Measurements from ENCODE around the gene C2orf92.

DNA sequence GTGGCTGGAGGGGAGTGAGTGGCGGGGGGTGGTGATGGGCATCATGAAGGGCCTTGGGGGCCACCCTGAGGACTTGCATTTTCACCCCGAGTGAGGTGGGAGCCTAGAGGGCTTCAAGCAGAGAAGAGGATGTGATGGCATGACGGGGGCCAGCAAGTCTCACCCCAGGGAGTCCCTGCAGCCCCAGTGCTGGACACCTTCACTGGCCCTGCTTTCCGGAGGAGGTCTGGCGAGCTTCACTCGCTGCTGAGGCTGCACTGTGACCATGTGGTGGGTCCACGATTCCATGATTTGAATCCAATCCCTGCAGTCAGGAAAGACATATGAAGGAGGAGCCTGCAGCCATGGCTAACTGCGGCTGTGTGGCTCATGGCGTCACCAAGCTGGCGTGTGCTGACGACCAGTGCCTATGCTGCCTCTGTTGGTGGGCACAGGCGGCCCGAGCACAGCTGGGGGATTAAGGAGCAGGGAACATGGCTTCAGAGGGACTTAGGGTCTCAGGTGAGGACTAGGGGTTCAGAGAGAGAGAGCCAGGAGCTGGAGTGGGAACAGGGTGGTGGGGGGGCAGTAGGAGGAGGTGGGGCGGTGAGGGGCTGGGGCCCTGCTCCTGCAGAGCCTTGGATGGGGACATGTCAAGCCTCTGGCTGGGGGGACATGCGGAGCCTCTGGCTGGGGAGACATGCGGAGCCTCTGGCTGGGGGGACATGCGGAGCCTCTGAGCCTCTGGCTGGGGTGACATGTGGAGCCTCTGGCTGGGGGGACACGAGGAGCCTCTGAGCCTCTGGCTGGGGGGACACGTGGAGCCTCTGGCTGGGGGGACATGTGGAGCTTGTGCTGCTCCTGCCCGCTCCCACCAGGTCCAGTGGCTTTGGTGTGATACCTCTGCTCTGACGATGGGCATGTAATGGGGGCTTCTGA is 47.4 kb downstream of the C2orf92 start:
- TF ChIP-seq, protein P1, sequence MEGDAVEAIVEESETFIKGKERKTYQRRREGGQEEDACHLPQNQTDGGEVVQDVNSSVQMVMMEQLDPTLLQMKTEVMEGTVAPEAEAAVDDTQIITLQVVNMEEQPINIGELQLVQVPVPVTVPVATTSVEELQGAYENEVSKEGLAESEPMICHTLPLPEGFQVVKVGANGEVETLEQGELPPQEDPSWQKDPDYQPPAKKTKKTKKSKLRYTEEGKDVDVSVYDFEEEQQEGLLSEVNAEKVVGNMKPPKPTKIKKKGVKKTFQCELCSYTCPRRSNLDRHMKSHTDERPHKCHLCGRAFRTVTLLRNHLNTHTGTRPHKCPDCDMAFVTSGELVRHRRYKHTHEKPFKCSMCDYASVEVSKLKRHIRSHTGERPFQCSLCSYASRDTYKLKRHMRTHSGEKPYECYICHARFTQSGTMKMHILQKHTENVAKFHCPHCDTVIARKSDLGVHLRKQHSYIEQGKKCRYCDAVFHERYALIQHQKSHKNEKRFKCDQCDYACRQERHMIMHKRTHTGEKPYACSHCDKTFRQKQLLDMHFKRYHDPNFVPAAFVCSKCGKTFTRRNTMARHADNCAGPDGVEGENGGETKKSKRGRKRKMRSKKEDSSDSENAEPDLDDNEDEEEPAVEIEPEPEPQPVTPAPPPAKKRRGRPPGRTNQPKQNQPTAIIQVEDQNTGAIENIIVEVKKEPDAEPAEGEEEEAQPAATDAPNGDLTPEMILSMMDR (IDR thresholded peaks at IDR 0.05) = no peak
- TF ChIP-seq POLR2A (IDR thresholded peaks at IDR 0.05) (no peak), POLR2AphosphoS5 (IDR thresholded peaks at IDR 0.05) (no peak)

Data from breast epithelium (tissue), 3 donors.